ENCODE measurements around the gene CDC20.

DNA sequence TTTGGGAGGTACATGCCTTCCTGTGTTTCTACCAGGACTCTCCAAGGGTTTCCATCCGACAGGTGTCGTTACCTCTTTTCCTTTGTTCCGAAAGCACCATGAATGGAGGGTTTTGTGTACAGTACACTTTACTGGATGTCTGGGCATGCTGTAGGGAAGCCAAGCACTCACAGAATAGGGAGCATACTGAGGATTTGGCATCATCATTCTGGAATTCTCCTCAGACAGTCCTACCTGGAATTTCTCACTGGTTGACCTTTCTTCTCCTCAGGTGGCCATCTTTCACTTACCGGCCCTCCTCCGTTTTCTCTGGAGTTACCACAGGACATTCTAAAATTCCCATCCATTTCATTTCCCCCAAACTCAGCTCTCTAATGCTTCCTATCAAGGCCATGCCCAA lies 27.1 kb upstream of the CDC20 start:
- TF ChIP-seq, protein P1, sequence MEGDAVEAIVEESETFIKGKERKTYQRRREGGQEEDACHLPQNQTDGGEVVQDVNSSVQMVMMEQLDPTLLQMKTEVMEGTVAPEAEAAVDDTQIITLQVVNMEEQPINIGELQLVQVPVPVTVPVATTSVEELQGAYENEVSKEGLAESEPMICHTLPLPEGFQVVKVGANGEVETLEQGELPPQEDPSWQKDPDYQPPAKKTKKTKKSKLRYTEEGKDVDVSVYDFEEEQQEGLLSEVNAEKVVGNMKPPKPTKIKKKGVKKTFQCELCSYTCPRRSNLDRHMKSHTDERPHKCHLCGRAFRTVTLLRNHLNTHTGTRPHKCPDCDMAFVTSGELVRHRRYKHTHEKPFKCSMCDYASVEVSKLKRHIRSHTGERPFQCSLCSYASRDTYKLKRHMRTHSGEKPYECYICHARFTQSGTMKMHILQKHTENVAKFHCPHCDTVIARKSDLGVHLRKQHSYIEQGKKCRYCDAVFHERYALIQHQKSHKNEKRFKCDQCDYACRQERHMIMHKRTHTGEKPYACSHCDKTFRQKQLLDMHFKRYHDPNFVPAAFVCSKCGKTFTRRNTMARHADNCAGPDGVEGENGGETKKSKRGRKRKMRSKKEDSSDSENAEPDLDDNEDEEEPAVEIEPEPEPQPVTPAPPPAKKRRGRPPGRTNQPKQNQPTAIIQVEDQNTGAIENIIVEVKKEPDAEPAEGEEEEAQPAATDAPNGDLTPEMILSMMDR (conservative IDR thresholded peaks at IDR 0.05 in 1 of 2, IDR thresholded peaks at IDR 0.05 in 1 of 2; ENCODE audit: extremely low read depth in 1 of 2, insufficient read depth in 1 of 2, low read depth in 1 of 2, low read length in 2 of 2): no peak
- TF ChIP-seq EZH2 (IDR thresholded peaks at IDR 0.05; ENCODE audit: borderline replicate concordance, low read length): no peak
